Type B pancreatic cell (in vitro differentiated cells): ENCODE measurements around the gene CLEC2A. TPM values are rescaled to one million over a fixed set of nuclear protein-coding genes. Genes with fewer than 3 reads are reported as not detected.

Source experiments
- DNase-seq: peaks from one replicate; pipeline ENCODE4 v3.0.0; 2021; ENCODE audit warnings: mixed read lengths; ENCODE audit not compliant: unreplicated experiment; ENCODE audit errors: extremely low spot score
- H3K27ac Mint-ChIP-seq: 2 replicates; pipeline ENCODE4 v1.8.0; 2021; ENCODE audit warnings: mild to moderate bottlenecking, mixed read lengths
- H3K27me3 Mint-ChIP-seq: 2 replicates; pipeline ENCODE4 v1.8.0; 2021; ENCODE audit warnings: mixed read lengths
- H3K36me3 Mint-ChIP-seq: 2 replicates; pipeline ENCODE4 v1.8.0; 2021; ENCODE audit warnings: mixed read lengths
- H3K4me1 Mint-ChIP-seq: one replicate; pipeline ENCODE4 v1.8.0; 2021; ENCODE audit warnings: mixed read lengths; ENCODE audit not compliant: unreplicated experiment
- H3K4me3 Mint-ChIP-seq: 2 replicates; pipeline ENCODE4 v1.8.0; 2021; ENCODE audit warnings: mild to moderate bottlenecking, mixed read lengths
- H3K9me3 Mint-ChIP-seq: 2 replicates; pipeline ENCODE4 v1.8.0; 2021; ENCODE audit warnings: mixed read lengths
- CTCF ChIP-seq: fragments of 200-600 bp; sonication (generic); conservative IDR thresholded peaks from 2 replicates; pipeline ENCODE4 v1.5.0; 2021; ENCODE audit warnings: antibody characterized with exemption, mild to moderate bottlenecking
- total RNA-seq: library from RNA; stranded (reverse); gene quantifications from 2 replicates; pipeline ENCODE4 v1.2.1, GENCODE V29; 2021; ENCODE audit warnings: low replicate concordance

The CLEC2A gene
- total RNA-seq, 1 donor from 2014 or later, result not detected

GRCh38 chr12:9868311-9868801, 63.8 kb downstream of the CLEC2A start:
- Mint-ChIP-seq H3K4me3 (no peak overlapping the region), H3K36me3 (no peaks in the 10 kb centered on the region), H3K27ac (no peak overlapping the region), H3K27me3 (no peaks in the 10 kb centered on the region), H3K4me1 (peaks cover 3% of the 10 kb centered on the region), H3K9me3 (no peaks in the 10 kb centered on the region)
- no peak for TF ChIP-seq CTCF
- DNase-seq, result no peak

GRCh38 chr12:9867531-9867930, 64.6 kb downstream of the CLEC2A start:
- no peak for TF ChIP-seq CTCF
- Mint-ChIP-seq H3K27ac (no peak overlapping the region), H3K9me3 (no peaks in the 10 kb centered on the region), H3K4me1 (peaks cover 3% of the 10 kb centered on the region), H3K4me3 (no peak overlapping the region), H3K27me3 (no peaks in the 10 kb centered on the region), H3K36me3 (no peaks in the 10 kb centered on the region)
- DNase-seq, result no peak

- no peak for DNase-seq
- Mint-ChIP-seq H3K4me3 (no peak overlapping the region), H3K36me3 (no peaks in the 10 kb centered on the region), H3K4me1 (peaks cover under 1% of the 10 kb centered on the region), H3K27me3 (no peaks in the 10 kb centered on the region), H3K27ac (no peak overlapping the region), H3K9me3 (no peaks in the 10 kb centered on the region)
- no peak for TF ChIP-seq CTCF
Measured at GRCh38 chr12:9866860-9867269, 65.3 kb downstream of the CLEC2A start.

- Mint-ChIP-seq H3K4me3 (no peak overlapping the region), H3K27me3 (no peaks in the 10 kb centered on the region), H3K27ac (no peak overlapping the region), H3K36me3 (no peaks in the 10 kb centered on the region), H3K4me1 (no peaks in the 10 kb centered on the region), H3K9me3 (no peaks in the 10 kb centered on the region)
- DNase-seq, result no peak
- no peak for TF ChIP-seq CTCF
Measured at GRCh38 chr12:9864913-9865675, 67.1 kb downstream of the CLEC2A start.

Other genes starting within 250 kb of the CLEC2A start
- not detected in 2 replicates for gene CLECL1, start 199.3 kb downstream of the CLEC2A start, total RNA-seq
- gene CD69, start 171.5 kb downstream of the CLEC2A start, total RNA-seq, result 0.19 and 1.6 TPM in 2 replicates
- gene KLRF1, start 104.9 kb downstream of the CLEC2A start, total RNA-seq, result not detected in 2 replicates
- gene CLEC2B, start 63.0 kb downstream of the CLEC2A start, total RNA-seq, result not detected in 2 replicates
- not detected in 2 replicates for gene KLRF2, start 50.9 kb downstream of the CLEC2A start, total RNA-seq
- 0.50 and 0.65 TPM in 2 replicates for gene CLEC12A, start 39.0 kb upstream of the CLEC2A start, total RNA-seq
- 0.62 TPM in 1 of 2 replicates, not detected in the other for gene CLEC1B, start 66.8 kb upstream of the CLEC2A start, total RNA-seq
- gene CLEC12B, start 78.3 kb upstream of the CLEC2A start, total RNA-seq, result not detected in 2 replicates
- not detected in 2 replicates for gene CLEC9A, start 98.3 kb upstream of the CLEC2A start, total RNA-seq
- 0.86 and 3.6 TPM in 2 replicates for gene CLEC1A, start 166.6 kb upstream of the CLEC2A start, total RNA-seq
- gene CLEC7A, start 197.8 kb upstream of the CLEC2A start, total RNA-seq, result 1.8 and 16.2 TPM in 2 replicates
- 0.19 and 2.8 TPM in 2 replicates for gene OLR1, start 239.8 kb upstream of the CLEC2A start, total RNA-seq
- gene TMEM52B, start 246.7 kb upstream of the CLEC2A start, total RNA-seq, result 0.68 and 3.4 TPM in 2 replicates